ENCODE measurements around the gene CAPNS1.

Gene CAPNS1

DNA sequence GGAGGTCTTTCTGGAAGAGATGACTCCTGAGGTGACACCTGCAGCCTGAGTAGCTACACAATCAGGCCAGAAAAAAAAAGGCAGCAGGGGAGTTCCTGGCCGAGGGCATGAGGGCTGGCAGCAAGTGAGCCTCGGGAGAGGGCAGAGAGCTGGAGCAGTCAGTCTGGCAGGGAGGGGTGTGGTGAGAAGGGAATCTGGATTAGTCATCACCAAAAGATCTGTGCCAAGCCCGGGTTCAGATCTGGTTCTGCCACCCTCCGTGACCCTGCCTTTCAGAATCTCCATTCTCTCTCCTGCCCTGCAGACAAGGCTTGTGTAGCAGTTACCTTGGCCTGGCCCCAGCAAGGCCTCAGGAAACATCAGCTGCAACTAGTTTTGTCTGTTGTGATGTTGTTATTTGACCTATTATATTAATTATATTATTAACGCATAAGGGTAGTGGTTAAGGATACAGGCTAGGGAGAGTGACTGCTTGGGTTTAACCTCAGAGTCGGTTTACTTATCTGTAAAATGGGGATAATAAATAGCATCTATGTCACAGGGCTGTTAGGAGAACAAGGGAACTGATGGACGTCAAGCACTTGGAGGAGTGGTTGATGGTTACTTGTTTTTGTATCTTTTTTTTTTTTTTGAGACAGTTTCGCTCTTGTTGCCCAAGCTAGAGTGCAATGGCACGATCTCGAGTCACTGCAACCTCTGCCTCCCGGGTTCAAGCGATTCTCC, 2.7 kb upstream of the CAPNS1 start:
- peak overlapping the region; percentile 95 for H3K27ac ChIP-seq (ENCODE audit: poor library complexity, severe bottlenecking)
- ATAC-seq (ENCODE audit: low read depth) (peak; percentile 60), DNase-seq (ENCODE audit: low spot score) (peak; percentile 94)
- peaks cover 7% of the 10 kb centered on the region for H3K36me3 ChIP-seq (ENCODE audit: low read depth)
- H3K4me3 ChIP-seq (ENCODE audit: severe bottlenecking) = no peak overlapping the region
- TF ChIP-seq, protein P1, sequence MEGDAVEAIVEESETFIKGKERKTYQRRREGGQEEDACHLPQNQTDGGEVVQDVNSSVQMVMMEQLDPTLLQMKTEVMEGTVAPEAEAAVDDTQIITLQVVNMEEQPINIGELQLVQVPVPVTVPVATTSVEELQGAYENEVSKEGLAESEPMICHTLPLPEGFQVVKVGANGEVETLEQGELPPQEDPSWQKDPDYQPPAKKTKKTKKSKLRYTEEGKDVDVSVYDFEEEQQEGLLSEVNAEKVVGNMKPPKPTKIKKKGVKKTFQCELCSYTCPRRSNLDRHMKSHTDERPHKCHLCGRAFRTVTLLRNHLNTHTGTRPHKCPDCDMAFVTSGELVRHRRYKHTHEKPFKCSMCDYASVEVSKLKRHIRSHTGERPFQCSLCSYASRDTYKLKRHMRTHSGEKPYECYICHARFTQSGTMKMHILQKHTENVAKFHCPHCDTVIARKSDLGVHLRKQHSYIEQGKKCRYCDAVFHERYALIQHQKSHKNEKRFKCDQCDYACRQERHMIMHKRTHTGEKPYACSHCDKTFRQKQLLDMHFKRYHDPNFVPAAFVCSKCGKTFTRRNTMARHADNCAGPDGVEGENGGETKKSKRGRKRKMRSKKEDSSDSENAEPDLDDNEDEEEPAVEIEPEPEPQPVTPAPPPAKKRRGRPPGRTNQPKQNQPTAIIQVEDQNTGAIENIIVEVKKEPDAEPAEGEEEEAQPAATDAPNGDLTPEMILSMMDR (IDR thresholded peaks at IDR 0.05; ENCODE audit: poor library complexity, severe bottlenecking) = no peak
- H3K9me3 ChIP-seq (ENCODE audit: severe bottlenecking) = no peaks in the 10 kb centered on the region
- H3K4me1 ChIP-seq (ENCODE audit: insufficient read depth, poor library complexity, severe bottlenecking) = peaks cover 22% of the 10 kb centered on the region
- no peaks in the 10 kb centered on the region for H3K27me3 ChIP-seq (ENCODE audit: insufficient read depth, poor library complexity, severe bottlenecking)

DNA sequence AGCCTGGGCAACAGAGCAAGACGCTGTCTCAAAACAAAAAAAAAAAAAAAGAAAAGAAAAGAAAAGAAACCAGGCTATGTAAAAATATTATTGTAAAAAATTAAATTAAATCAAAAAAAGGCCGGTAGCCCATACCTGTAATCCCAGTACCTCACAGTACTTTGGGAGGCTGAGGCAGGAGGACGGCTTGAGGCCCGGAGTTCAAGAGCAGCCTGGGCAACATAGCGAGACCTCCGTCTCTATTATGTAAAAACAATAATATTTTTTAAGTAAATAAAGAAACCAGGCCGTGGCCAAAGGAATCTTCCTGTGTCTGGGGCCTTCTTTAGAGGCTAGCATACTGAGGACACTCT, 770 bp upstream of the CAPNS1 start:
- ATAC-seq (ENCODE audit: low read depth) (no peak), DNase-seq (ENCODE audit: low spot score) (no peak)
- Histone ChIP-seq H3K4me3 (ENCODE audit: severe bottlenecking) (peak overlapping the region; percentile 72), H3K9me3 (ENCODE audit: severe bottlenecking) (no peaks in the 10 kb centered on the region), H3K27ac (ENCODE audit: poor library complexity, severe bottlenecking) (peak overlapping the region; percentile 95), H3K4me1 (ENCODE audit: insufficient read depth, poor library complexity, severe bottlenecking) (peaks cover 12% of the 10 kb centered on the region), H3K36me3 (ENCODE audit: low read depth) (peaks cover 20% of the 10 kb centered on the region), H3K27me3 (ENCODE audit: insufficient read depth, poor library complexity, severe bottlenecking) (no peaks in the 10 kb centered on the region)
- TF ChIP-seq, protein P1 (IDR thresholded peaks at IDR 0.05; ENCODE audit: poor library complexity, severe bottlenecking) = no peak

DNA sequence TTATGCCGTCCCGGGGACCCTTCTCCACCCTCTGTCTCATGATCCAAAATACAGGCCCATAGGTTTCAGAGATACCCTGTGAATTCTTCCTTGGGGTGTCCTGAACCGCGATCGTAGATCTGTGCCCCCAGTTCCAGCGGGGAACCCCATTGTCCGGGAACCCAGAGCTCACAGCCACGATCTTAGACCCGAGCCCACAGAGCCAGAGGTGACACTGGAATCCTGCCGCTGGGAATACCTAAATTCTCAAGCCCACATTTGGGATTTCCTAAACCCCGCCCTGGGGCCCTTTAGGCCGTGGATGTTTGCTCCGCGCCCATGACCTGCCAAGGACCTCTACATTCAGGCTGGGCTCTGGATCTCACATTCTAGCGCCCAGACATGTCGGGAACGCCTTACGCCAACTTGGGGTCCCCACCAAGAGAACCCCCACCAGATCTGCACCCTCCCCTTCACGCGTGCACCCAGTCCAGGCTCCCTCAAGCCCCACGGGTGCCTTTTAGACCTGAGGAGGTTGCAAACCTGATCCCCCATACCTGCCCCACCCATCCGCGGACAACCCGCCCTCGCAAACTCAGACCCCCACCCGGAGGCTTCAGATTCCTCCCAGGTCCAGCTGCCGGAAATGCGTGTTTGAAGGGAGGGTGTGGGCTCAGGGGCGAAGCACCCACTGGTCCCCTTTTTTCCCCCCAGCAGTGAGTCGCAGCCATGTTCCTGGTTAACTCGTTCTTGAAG, 605 bp downstream of the CAPNS1 start:
- H3K4me1 ChIP-seq (ENCODE audit: insufficient read depth, poor library complexity, severe bottlenecking) = peaks cover 12% of the 10 kb centered on the region
- H3K9me3 ChIP-seq (ENCODE audit: severe bottlenecking) = no peaks in the 10 kb centered on the region
- peak overlapping the region; percentile 95 for H3K27ac ChIP-seq (ENCODE audit: poor library complexity, severe bottlenecking)
- ATAC-seq (ENCODE audit: low read depth) (peak; percentile 5; the same call in 1 of the 3 replicates), DNase-seq (ENCODE audit: low spot score) (no peak)
- peak overlapping the region; percentile 72 for H3K4me3 ChIP-seq (ENCODE audit: severe bottlenecking)
- H3K27me3 ChIP-seq (ENCODE audit: insufficient read depth, poor library complexity, severe bottlenecking) = no peaks in the 10 kb centered on the region
- TF ChIP-seq, protein P1 (IDR thresholded peaks at IDR 0.05; ENCODE audit: poor library complexity, severe bottlenecking) = no peak
- peaks cover 34% of the 10 kb centered on the region for H3K36me3 ChIP-seq (ENCODE audit: low read depth)

DNA sequence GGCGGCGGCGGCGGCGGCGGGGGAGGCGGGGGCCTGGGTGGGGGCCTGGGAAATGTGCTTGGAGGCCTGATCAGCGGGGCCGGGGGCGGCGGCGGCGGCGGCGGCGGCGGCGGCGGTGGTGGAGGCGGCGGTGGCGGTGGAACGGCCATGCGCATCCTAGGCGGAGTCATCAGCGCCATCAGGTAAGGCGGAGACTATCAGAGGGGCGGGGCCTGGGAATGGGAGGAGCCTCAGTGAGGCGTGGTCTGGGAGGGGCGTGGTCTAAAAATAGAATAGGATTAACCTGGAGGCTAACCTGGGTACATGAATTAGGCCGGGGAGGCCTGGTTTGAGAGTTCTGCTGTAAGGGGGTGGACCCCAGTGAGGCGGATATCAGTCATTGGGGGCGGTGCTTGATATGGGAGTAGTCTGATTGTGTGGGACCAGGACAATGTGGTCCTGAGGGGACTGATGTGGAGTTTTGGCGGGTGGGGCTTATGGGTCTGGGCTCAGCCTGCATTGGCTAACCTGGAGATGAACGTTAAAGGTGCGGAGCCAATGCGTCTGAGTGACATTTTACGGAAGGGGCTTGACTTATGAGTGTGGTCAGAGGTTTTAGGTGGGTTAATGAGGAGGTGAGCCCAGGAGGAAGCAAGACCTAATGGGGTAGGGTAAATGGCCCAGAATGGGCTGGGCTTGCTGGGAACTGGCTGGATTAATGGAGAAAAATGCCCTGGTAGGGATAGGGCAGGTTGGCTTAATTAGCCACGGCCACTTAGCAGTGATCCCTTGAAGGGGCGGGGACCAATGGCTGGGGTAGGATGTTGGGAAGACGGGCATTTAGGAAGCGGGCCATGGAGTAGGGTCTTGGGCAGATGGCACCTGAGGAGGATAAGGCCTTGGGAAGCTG, 1.4 kb downstream of the CAPNS1 start:
- peak; percentile 56 for ATAC-seq (ENCODE audit: low read depth)
- peak overlapping the region; percentile 72 for H3K4me3 ChIP-seq (ENCODE audit: severe bottlenecking)
- TF ChIP-seq, protein P1 (IDR thresholded peaks at IDR 0.05; ENCODE audit: poor library complexity, severe bottlenecking) = no peak
- H3K9me3 ChIP-seq (ENCODE audit: severe bottlenecking) = no peaks in the 10 kb centered on the region
- peak; percentile 89 for DNase-seq (ENCODE audit: low spot score)
- no peaks in the 10 kb centered on the region for H3K27me3 ChIP-seq (ENCODE audit: insufficient read depth, poor library complexity, severe bottlenecking)
- peaks cover 42% of the 10 kb centered on the region for H3K36me3 ChIP-seq (ENCODE audit: low read depth)
- H3K27ac ChIP-seq (ENCODE audit: poor library complexity, severe bottlenecking) = peak overlapping the region; percentile 95
- H3K4me1 ChIP-seq (ENCODE audit: insufficient read depth, poor library complexity, severe bottlenecking) = peaks cover 9% of the 10 kb centered on the region
